GM18867 (cell line): ENCODE results near the gene S100A13.
"Not testable (repeated sequence)": the region's sequence is repeated elsewhere in the genome, so short reads cannot be mapped to it uniquely, and the experiment has no call there.

ENCODE experiments used
- ATAC-seq: cut with Tn5 transposase; IDR thresholded peaks from one replicate; pipeline ENCODE4 v1.9.1; 2021; ENCODE audit warnings: mild to moderate bottlenecking, moderate library complexity; ENCODE audit not compliant: unreplicated experiment

The S100A13 gene

DNA sequence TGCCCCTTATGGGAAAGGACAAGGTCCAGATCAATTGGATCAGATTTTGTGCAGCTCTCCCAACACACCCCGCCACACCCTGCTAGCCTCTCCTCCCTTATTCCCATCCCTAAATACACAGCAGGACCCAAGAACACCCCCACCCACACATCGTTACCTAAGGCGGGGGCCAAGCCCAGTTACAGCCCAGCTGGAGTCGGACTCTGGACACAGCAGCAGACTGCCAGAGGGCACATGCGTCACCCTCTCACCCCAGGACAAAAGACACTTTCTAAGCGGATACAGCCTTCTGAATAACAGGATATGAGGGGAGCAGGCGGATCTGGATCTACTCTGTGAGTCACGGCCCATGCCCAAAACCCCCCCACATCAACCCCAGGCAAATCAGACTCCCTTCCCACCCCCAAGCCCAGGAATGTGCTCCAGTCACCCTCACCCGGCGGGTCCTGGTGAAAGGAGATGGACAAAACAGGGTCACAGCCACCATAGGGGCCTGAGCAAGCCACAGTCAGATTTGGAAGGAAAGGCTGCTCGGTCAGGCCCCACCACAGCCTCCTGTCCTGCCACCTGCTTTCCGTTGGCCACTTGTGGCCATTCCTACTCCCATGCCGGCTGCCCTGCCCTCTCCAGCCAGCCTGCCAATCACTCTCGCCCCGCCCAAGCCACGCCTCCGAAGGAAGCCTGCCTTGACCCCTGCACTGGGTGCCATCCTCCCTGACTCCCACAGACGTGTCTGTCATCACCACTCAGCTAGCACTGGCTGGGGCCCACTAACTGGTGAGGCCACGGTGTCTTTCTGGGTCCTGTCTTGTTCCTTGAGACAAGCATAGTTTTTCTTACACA is 18.3 kb downstream of the S100A13 start:
- ATAC-seq = no peak

DNA sequence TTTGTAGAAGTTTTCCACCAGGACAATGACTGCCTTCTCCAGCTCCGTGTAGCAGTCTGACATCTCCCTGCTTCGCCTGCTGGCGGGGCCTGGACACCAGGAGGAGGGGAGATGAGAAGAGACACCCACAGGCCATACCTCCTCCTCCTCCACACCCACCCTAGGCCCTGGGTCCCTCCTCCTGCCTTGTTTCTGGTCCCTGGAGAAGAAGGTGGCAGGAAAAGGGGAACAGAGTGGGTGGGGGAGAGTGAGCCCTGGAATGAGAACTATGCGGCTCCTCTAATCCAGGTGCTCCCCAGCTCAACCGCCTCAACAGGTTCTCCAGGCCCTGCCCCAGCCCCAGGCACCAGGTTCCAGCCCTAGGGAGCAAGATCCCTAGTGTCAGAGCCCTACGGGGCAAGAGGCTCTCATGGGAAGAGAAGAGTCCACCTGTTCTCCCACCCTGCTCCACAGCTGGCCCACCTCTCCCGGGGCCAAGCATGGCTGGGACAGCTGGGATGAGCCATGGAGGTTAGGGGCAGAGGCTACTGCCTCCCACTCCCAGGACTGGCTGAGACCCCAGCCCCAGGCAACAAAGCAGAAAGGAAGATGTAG is 19.1 kb downstream of the S100A13 start:
- ATAC-seq = no peak

DNA sequence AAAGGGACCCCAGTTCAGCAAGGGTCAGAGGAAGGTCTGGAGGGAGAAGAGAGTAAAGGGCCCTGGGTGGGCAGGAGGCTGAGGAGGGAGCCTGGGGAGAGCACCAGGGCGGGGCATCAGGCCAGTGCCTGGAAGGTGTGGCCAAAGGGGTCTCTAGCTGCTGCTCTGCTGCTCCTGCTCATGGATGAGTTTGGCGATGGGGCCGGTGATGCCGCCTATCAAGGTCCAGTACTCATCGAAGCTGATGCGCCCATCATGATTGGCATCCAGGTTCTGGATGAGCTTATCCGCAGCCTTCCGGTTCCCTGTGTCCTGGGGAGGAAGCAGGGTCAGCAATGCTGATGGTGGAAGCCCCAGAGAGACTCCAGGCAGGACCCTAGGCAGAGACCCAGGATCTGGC is 19.9 kb downstream of the S100A13 start:
- no peak for ATAC-seq

DNA sequence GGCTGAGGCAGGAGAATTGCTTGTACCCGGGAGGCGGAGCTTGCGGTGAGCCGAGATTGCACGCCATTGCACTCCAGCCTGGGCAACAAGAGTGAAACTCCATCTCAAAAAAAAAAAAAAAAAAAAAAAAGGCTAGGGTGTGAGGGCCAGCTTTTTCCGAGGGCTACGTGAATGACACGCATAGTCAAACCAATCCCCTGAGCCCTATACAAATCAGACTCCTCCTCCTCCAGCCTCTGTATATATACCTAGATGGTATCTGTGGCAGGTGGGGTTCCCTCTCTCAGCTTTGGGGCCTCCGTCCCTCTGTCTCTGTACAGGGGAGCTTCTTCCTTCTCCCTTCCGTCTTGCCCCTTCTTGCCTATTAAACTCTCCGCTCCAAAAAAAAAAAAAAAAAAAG is 21.1 kb downstream of the S100A13 start:
- no peak for ATAC-seq

DNA sequence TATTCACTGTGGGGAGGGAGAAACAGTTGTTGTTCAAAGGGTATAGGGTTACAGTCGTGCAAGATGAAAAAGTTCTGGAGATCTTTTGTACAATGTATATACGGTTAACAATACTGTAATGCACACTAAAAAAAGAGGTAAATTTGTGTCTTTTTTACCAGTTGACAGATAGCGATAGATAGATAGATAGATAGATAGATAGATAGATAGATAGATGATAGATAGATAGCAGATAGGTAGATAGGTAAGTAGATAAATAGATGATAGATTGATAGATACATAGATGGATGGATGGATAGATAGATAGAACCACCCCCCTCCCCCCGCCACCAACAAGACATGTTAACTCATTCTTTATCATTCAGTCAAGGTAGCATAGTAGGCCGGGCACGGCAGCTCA is 24.6 kb downstream of the S100A13 start:
- no peak for ATAC-seq

DNA sequence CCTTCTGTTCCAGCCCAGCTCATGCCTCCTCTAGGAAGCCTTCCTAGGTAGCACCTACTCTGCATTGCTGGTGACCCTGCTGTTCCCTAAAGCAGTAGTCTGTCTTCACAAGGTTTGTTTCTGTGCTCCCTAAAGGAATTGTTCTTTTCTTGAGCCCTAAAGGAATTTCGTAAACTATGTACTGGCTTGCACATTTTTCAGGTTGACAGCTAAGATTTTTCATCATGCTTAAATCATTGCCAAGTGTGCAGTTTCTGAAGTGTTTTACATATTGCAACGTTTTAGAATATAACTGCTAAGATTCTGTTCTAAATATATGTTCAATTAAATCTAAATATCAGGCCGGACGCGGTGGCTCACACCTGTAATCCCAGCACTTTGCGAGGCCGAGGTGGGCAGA is 27.5 kb downstream of the S100A13 start:
- no peak for ATAC-seq

DNA sequence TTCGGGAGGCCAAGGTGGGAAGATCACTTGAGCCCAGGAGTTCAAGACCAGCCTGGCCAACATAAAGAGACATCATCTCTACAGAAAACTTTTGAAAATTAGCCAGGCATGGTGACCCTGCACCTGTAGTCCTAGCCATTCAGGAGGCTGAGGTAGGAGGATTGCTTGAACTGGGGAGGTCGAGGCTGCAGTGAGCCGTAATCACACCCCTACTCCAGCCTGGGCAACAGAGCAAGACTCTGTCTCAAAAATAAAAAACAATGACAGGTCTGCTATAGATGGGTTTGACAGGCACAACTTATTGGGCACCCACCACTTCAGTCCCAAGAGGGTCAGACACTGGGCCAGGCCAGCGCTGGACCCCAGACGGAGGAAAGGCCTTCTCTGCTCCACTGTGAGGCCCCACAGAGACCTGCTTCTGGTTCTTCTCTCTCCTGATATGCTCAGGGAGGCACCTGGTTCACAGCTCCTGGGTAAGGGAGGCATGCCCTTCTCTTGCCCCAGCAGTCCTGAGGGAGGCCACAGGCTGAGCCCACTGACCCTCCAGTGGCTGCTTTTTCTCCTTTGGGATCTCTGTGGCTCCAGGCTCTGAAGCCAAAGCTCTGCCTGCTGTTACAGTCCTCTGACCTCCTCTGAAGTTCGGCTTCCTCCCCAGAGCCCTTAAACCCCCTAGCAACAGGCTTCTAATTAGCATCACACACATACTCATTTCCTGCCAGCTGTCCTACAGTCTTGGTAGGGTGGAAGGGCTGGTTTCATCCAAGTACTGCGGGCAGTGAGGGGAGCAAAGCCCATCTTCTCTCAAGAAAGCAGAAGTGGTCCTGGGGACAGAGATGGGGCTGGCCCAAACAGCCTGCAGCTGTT is 28.8 kb downstream of the S100A13 start:
- ATAC-seq = peak; percentile 98

DNA sequence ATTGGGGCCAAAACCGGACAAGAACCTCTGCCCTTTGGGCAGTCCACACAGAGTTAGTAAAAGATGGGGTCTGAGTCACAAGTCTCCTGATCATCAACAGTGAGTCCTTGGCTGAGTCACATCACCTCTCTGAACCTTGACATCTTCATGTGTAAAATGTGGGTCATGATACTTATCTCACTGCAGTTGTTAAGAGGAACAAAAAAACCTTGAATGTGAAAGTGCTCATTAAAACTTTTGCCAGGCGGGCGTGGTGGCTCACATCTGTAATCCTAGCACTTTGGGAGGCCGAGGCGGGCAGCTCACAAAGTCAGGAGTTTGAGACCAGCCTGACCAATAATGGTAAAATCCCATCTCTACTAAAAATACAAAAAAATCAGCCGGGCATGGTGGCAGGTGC is 30.1 kb downstream of the S100A13 start:
- no peak for ATAC-seq

DNA sequence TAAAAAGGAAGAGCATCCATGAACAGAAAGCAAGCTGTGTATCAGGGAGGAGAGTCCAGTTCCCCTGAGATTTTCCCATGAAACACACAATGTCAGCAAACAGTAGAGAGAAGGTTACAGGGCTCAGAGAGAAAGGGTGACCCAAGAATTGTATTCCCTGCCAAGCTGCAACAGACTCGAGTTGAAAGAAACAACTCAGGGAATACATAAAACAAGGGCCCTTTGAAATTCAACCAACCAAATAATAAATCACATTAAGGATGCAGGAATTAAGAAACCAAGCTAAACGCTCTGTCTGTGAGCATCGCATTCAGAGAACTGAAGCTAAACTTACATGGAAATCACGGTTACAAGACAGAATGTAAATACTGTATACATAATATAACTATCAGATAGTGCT is 34.6 kb downstream of the S100A13 start:
- ATAC-seq = no peak

DNA sequence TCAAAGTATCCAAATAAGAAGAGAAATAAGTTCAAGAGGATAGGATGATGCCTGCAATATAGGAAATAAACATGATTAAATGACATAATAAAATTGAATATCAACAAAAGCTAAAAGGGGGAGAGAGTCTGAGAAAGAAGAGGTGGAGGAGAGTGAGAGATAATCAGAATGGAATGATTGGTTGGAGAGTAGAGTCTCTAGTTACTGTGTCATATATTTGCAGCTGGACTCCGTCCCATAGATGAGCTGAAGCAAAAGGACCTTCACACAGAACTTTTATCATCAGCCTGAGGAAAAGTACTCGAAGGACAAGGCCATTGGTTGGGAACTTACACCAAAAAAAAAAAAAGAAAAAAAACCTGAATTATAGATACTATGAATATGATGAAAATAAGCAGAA is 38.8 kb downstream of the S100A13 start:
- no peak for ATAC-seq

DNA sequence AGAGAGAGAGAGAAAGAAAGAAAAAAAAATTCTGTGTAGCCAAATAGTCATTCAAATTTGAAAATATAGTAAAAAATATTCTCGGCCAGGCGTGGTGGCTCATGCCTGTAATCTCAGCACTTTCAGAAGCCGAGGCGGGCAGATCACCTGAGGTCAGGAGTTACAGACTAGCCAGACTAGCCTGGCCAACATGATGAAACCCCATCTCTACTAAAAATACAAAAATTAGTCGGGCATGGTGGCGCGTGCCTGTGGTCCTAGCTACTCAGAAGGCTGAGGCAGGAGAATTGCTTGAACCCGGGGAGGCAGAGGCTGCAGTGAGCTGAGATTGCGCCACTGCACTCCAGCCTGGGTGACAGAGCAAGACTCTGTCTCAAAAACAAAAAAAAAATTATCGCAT is 39.3 kb downstream of the S100A13 start:
- not testable (repeated sequence) for ATAC-seq

DNA sequence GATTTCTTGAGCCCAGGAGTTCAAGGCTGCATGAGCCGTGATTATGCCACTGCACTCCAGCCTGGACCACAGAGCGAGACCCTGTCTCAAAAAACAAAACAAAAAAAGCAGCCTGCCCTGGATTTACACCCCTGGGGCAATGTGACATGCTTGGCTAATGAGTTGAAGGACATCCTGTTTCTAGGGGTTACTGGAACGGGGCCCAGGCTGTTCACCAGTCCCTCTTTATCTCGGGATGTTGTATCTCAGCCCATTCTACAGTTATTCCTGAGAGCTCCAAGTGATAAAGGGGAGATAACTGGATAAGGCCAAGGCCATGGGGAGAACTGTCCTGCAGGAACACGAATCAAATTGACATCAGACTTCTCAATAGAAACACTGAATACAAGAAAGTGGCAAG is 40.0 kb downstream of the S100A13 start:
- ATAC-seq = no peak

DNA sequence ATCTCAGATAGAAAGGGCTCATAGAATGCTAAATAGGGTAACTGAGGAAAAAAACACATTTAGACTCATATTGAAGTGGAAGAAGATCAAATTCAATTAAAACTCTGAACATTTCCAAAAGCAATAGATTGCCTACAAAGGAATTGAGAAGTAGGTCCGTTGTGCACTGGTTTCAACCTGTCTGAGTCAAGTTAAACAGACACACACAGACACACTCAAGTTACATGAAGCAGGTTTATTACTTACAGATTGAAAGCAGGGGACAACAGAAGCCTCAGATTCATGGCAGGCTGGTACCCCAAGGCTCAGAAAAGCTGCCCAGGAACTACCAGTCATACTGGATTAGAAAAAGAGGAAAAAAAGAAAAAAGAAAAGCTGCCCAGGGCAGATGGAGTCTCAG is 41.0 kb downstream of the S100A13 start:
- no peak for ATAC-seq

DNA sequence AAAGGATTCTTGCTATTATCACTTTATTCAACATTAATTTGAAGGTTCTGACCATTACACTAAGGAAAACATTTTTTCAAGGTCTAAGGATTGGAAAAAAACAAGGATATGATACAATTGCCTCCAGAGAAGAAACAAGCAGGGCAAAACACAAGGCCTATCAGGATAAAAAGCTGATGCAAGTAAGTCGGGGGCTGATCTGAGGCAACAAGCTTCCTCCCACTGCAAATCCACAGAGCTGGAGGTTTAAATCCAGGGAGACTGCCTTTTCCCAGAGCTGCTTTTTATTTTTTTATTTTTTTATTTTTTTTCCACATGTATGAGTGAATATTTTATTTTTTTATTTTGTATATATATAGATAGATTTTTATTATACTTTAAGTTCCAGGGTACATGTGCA is 42.3 kb downstream of the S100A13 start:
- no peak for ATAC-seq

DNA sequence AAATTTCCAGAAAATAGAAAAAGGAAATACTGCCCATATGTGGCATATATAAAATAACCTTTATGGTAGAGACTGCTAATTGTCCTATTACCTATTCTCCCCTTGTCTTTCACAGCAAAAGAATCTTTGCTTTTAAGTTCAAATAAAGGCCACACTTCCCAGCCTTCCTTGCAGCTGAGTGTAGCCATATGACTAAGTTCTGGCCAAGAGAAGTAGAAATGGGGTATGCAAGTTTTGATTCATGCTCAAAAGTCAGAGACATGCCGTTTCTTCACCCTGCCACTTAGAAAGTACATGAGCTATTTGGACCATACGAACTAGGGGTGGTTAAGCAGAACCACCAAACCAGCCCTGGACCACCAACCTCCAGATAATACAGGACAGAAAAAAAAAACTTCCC is 43.3 kb downstream of the S100A13 start:
- no peak for ATAC-seq

DNA sequence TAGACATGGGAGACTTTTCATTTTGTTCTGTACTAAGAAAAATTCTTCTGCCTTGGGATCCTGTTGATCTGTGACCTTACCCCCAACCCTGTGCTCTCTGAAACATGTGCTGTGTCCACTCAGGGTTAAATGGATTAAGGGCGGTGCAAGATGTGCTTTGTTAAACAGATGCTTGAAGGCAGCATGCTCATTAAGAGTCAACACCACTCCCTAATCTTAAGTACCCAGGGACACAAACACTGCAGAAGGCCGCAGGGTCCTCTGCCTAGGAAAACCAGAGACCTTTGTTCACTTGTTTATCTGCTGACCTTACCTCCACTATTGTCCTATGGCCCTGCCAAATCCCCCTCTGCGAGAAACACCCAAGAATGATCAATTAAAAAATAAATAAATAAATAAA is 43.8 kb downstream of the S100A13 start:
- ATAC-seq = not testable (repeated sequence)

DNA sequence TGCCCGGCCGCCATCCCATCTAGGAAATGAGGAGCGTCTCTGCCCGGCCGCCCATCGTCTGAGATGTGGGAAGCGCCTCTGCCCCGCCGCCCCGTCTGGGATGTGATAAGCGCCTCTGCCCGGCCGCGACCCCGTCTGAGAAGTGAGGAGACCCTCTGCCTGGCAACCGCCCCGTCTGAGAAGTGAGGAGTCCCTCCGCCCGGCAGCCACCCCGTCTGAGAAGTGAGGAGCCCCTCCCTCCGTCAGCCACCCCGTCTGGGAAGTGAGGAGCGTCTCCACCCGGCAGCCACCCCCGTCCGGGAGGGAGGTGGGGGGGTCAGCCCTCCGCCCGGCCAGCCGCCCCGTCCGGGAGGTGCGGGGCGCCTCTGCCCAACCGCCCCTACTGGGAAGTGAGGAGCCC is 44.5 kb downstream of the S100A13 start:
- not testable (repeated sequence) for ATAC-seq

DNA sequence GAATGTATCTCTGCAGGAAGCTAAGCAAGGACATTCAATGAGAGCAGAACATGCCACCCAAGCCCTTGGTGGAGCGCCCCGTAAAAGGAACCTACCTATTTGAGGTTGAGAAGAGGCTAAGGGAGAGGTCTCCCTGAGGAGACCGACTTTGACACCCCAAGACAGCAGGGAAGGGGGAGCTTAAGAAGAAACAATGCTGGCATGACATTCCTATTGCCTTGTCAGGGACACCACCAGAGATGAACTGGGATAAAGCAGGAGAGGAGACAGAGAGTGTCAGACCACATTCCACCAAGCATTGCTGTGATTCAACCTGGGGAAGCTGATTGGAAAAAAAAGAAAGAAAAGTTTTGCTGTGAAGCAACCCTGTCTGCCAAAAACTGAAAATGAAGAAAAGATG is 48.4 kb downstream of the S100A13 start:
- no peak for ATAC-seq

DNA sequence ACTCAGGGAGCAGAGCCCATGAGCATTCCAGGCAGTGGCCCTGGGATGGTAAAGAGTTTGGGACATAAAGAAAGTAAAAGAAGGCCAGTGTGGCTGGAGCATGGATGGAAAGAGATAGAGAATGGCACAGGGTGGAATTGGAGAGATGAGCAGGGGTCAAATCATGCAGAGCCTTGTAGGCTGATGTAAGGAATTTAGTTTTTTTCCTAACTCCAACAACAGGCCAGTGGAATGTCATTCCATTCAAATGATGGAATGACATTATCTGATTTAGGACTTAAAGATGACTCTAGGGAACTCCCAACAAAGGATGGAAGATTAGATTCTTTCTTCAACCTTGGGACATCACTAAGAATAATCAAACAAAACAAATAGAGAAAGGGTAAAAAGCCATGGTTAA is 48.8 kb downstream of the S100A13 start:
- ATAC-seq = no peak

DNA sequence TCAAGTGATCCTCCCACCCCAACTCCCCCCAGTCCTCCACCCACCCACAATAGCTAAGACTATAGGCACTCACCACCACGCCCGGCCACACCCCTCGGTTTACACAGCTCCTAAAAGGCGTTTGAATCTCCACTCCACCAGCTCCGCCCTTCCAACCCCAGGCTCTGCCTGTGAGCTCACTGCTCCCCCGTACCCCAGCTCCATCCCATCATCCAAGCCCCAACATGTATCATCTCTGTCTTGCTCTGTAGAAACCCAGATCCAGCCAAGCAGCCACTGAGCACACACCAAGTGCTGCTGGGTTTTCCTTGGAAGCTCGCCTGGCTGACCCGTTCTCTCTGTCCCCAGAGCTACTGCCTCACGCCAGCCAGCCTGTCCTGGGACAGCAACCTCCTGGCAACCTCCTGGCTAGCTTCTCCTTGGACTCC is 49.7 kb downstream of the S100A13 start:
- ATAC-seq = no peak

DNA sequence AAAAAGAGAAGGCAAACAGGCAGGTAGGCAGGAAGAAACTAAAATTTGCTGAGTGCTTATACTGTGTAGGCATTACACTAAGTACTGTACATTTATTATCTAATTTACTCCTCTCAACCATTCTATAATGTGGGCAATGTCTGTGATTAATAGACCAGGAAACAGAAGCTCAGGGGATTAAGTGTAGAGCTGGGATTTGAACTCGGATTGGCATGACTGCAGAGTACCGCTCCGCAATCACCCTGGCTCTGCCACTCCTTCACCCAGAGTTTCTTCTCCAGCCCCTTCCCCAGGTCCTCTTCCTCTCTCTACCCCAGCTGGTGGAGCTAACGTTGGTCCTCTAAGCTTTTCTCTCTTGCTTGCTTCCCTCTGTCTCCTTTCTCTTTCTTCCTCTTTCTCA is 50.2 kb downstream of the S100A13 start:
- ATAC-seq = no peak

DNA sequence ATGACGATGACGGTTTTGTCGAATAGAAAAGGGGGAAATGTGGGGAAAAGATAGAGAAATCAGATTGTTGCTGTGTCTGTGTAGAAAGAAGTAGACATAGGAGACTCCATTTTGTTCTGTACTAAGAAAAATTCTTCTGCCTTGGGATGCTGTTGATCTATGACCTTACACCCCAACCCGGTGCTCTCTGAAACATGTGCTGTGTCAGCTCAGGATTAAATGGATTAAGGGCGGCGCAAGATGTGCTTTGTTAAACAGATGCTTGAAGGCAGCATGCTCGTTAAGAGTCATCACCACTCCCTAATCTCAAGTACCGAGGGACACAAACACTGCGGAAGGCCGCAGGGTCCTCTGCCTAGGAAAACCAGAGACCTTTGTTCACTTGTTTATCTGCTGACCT is 51.8 kb downstream of the S100A13 start:
- ATAC-seq = not testable (repeated sequence)
